ENCODE measurements around the gene SUMO3. TPM values are rescaled to one million over a fixed set of nuclear protein-coding genes. Genes with fewer than 3 reads are reported as not detected.

SUMO3 gene
- total and polyA plus RNA-seq, 2 donors (not counting 3 experiments of a cell fraction or from before 2014, with no cell fraction given): 102 to 123 TPM

GRCh38 chr21:44854391-44854663 lies 36.5 kb upstream of the SUMO3 start:
- Histone ChIP-seq H3K36me3 (ENCODE audit: control insufficient read depth in 2 of 2, extremely low read depth in 1 of 2, insufficient read depth in 2 of 2, low read length in 2 of 2) (peaks cover 47 to 67% of the 10 kb centered on the region in 2 experiments), H3K79me2 (ENCODE audit: control insufficient read depth, insufficient read depth, low read length) (peaks cover 69% of the 10 kb centered on the region), H4K20me1 (replicated peaks; ENCODE audit: control insufficient read depth, extremely low read depth, insufficient read depth, low read length) (peaks cover 7% of the 10 kb centered on the region), H3K4me3 (replicated peaks in 1 of 3; ENCODE audit: insufficient read depth in 1 of 3, low read depth in 1 of 3, low read length in 3 of 3) (no peak overlapping the region), H3K9me1 (replicated peaks; ENCODE audit: control insufficient read depth, extremely low read depth, insufficient read depth, low read length) (no peaks in the 10 kb centered on the region), H3K9ac (replicated peaks; ENCODE audit: extremely low read depth, insufficient read depth, low read length) (no peak overlapping the region), H3K27me3 (ENCODE audit: control insufficient read depth in 2 of 2, insufficient read depth in 2 of 2, low read length in 2 of 2) (no peaks in the 10 kb centered on the region), H3K4me2 (ENCODE audit: insufficient read depth, low read length) (no peak overlapping the region), H3K27ac (ENCODE audit: insufficient read depth, low read depth, low read length) (no peak overlapping the region), H2AFZ (ENCODE audit: low read depth, low read length) (no peak overlapping the region), H3K4me1 (ENCODE audit: control insufficient read depth, extremely low read depth, insufficient read depth, low read length) (no peaks in the 10 kb centered on the region), H3K9me3 (replicated peaks; ENCODE audit: control insufficient read depth, insufficient read depth, low read length) (no peaks in the 10 kb centered on the region)
- no TSS peak for BruUV-seq (replicated peaks)
- intact Hi-C loops (cut with micrococcal nuclease) (no loop called here), dilution Hi-C loops (cut with MboI; ENCODE audit: extremely low pct_ligation_motif_present, low sequenced_read_pairs) (no loop called here)
- POLR2A ChIA-PET: no interaction called here
- TF ChIP-seq, protein P1, sequence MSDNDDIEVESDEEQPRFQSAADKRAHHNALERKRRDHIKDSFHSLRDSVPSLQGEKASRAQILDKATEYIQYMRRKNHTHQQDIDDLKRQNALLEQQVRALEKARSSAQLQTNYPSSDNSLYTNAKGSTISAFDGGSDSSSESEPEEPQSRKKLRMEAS (IDR thresholded peaks at IDR 0.05; ENCODE audit: insufficient read depth, insufficient read length): no peak
- TF ChIP-seq EZH2 (IDR thresholded peaks at IDR 0.05; ENCODE audit: borderline replicate concordance, low read depth, low read length, severe bottlenecking) (no peak), GATA2 (IDR thresholded peaks at IDR 0.05; ENCODE audit: insufficient read depth, insufficient read length, low read depth, low read length) (no peak), POLR2AphosphoS5 (IDR thresholded peaks at IDR 0.05; ENCODE audit: insufficient read depth, low read depth, low read length) (no peak), MYC (IDR thresholded peaks at IDR 0.05; ENCODE audit: low read depth, low read length) (no peak), POLR2A (IDR thresholded peaks at IDR 0.05; ENCODE audit: low read depth, low read length) (no peak), JUN (IDR thresholded peaks at IDR 0.05; ENCODE audit: borderline replicate concordance, insufficient read depth, insufficient read length, low read depth) (no peak), CTCF (IDR thresholded peaks at IDR 0.05; ENCODE audit: extremely low read depth in 1 of 2, insufficient read depth in 1 of 2, low read depth in 1 of 2, low read length in 2 of 2) (no peak), FOS (IDR thresholded peaks at IDR 0.05; ENCODE audit: borderline replicate concordance, insufficient read depth, low read length) (no peak)
- CTCF ChIA-PET: no interaction called here
- FAIRE-seq (no peak), DNase-seq (ENCODE audit: low read depth, low spot score) (no peak)

All from endothelial cell of umbilical vein (primary cell).